H9 (cell line): ENCODE measurements around the gene RASA2. TPM values are rescaled to one million over a fixed set of nuclear protein-coding genes. Genes with fewer than 3 reads are reported as not detected.

Source experiments
- DNase-seq: peaks from one replicate; pipeline ENCODE4 v3.0.0-alpha.2; 2017
- H2AFZ ChIP-seq: one replicate; pipeline ENCODE4 v1.6.1; 2013; ENCODE audit warnings: mild to moderate bottlenecking, low read length, control low read depth, moderate library complexity
- H2AK5ac ChIP-seq: 2 replicates; pipeline ENCODE4 v1.6.1; 2013; ENCODE audit warnings: low read length, control low read depth, mixed read lengths; ENCODE audit not compliant: insufficient read length
- H2BK120ac ChIP-seq: one replicate; pipeline ENCODE4 v1.6.1; 2013; ENCODE audit warnings: low read depth, mild to moderate bottlenecking, low read length, control low read depth, inconsistent platforms; ENCODE audit not compliant: poor library complexity, severe bottlenecking
- H2BK12ac ChIP-seq: 2 replicates; pipeline ENCODE4 v1.6.1; 2013; ENCODE audit warnings: low read length, control low read depth, mixed read lengths, low read depth; ENCODE audit not compliant: insufficient read length
- H2BK15ac ChIP-seq: 2 replicates; pipeline ENCODE4 v1.6.1; 2013; ENCODE audit warnings: low read depth, low read length, control low read depth
- H2BK20ac ChIP-seq: one replicate; pipeline ENCODE4 v1.6.1; 2013; ENCODE audit warnings: low read depth, mild to moderate bottlenecking, low read length, control low read depth, inconsistent platforms; ENCODE audit not compliant: poor library complexity, severe bottlenecking
- H2BK5ac ChIP-seq: 2 replicates; pipeline ENCODE4 v1.6.1; 2013; ENCODE audit warnings: low read length, control low read depth, mixed read lengths; ENCODE audit not compliant: insufficient read length
- H3K14ac ChIP-seq: 2 replicates; pipeline ENCODE4 v1.6.1; 2013; ENCODE audit warnings: low read length, control low read depth; ENCODE audit not compliant: insufficient read depth
- H3K18ac ChIP-seq: 2 replicates; pipeline ENCODE4 v1.6.1; 2013; ENCODE audit warnings: low read depth, mild to moderate bottlenecking, mixed read lengths, low read length, control low read depth; ENCODE audit not compliant: insufficient read length
- H3K23ac ChIP-seq: 2 replicates; pipeline ENCODE4 v1.6.1; 2013; ENCODE audit warnings: low read length, control low read depth, mixed read lengths, low read depth; ENCODE audit not compliant: insufficient read length
- H3K23me2 ChIP-seq: 2 replicates; pipeline ENCODE4 v1.6.1; 2013; ENCODE audit warnings: low read depth, mild to moderate bottlenecking, mixed read lengths, low read length, control low read depth; ENCODE audit not compliant: insufficient read length, poor library complexity, severe bottlenecking
- H3K27ac ChIP-seq: 2 replicates; pipeline ENCODE4 v1.5.1; 2013; ENCODE audit warnings: low read length, control low read depth, mixed read lengths, low read depth; ENCODE audit not compliant: insufficient read length
- H3K27me3 ChIP-seq: 2 replicates; pipeline ENCODE4 v1.6.1; 2013; ENCODE audit warnings: low read length, control low read depth, inconsistent platforms; ENCODE audit not compliant: insufficient read depth
- H3K4ac ChIP-seq: 2 replicates; pipeline ENCODE4 v1.6.1; 2013; ENCODE audit warnings: low read depth, mild to moderate bottlenecking, control low read depth, inconsistent platforms, low read length, moderate library complexity
- H3K4me1 ChIP-seq: 2 replicates; pipeline ENCODE4 v1.6.1; 2013; ENCODE audit warnings: low read length, control low read depth, inconsistent platforms; ENCODE audit not compliant: insufficient read depth
- H3K4me2 ChIP-seq: 2 replicates; pipeline ENCODE4 v1.6.1; 2013; ENCODE audit warnings: low read length, control low read depth, mixed read lengths; ENCODE audit not compliant: insufficient read length, insufficient read depth
- H3K56ac ChIP-seq: 2 replicates; pipeline ENCODE4 v1.6.1; 2013; ENCODE audit warnings: low read depth, mild to moderate bottlenecking, mixed read lengths, low read length, control low read depth; ENCODE audit not compliant: insufficient read length
- H3K79me1 ChIP-seq: 2 replicates; pipeline ENCODE4 v1.6.1; 2013; ENCODE audit warnings: low read depth, mild to moderate bottlenecking, moderate library complexity, low read length, control low read depth, inconsistent platforms; ENCODE audit not compliant: insufficient read depth, poor library complexity, severe bottlenecking
- H3K79me2 ChIP-seq: 2 replicates; pipeline ENCODE4 v1.6.1; 2013; ENCODE audit warnings: low read length, control low read depth, inconsistent platforms; ENCODE audit not compliant: insufficient read depth
- H3K9ac ChIP-seq: 2 replicates; pipeline ENCODE4 v1.6.1; 2013; ENCODE audit warnings: low read length, control low read depth, mixed read lengths; ENCODE audit not compliant: insufficient read length; ENCODE audit errors: extremely low read depth
- H3K9me3 ChIP-seq: one replicate; pipeline ENCODE4 v1.6.1; 2013; ENCODE audit warnings: low read depth, low read length, inconsistent platforms; ENCODE audit not compliant: control insufficient read depth
- H3T11ph ChIP-seq: one replicate; pipeline ENCODE4 v1.6.1; 2013; ENCODE audit warnings: mild to moderate bottlenecking, low read length, control low read depth, inconsistent platforms
- H4K20me1 ChIP-seq: one replicate; pipeline ENCODE4 v1.6.1; 2013; ENCODE audit not compliant: control insufficient read depth, insufficient read length, insufficient read depth
- H4K5ac ChIP-seq: 2 replicates; pipeline ENCODE4 v1.6.1; 2013; ENCODE audit warnings: low read depth, mild to moderate bottlenecking, mixed read lengths, low read length, control low read depth; ENCODE audit not compliant: insufficient read length
- H4K8ac ChIP-seq: replicated peaks from 2 replicates; pipeline ENCODE4 v1.6.1; 2013; ENCODE audit warnings: low read length, control low read depth, mixed read lengths, low read depth; ENCODE audit not compliant: insufficient read length
- H4K91ac ChIP-seq: 2 replicates; pipeline ENCODE4 v1.6.1; 2013; ENCODE audit warnings: low read depth, mild to moderate bottlenecking, moderate library complexity, mixed read lengths, low read length, control low read depth; ENCODE audit not compliant: insufficient read length
- H3K27ac Mint-ChIP-seq, 3 experiments: 2 replicates in 2 of 3; 3 replicates in 1 of 3; pipeline ENCODE4 v1.8.0; 2020 to 2021; ENCODE audit warnings: mixed read lengths in 3 of 3, mild to moderate bottlenecking in 1 of 3, moderate library complexity in 1 of 3
- H3K27me3 Mint-ChIP-seq: 2 replicates; pipeline ENCODE4 v1.8.0; 2021; ENCODE audit warnings: low read depth, mild to moderate bottlenecking, moderate library complexity, mixed read lengths
- H3K36me3 Mint-ChIP-seq, 3 experiments: 2 replicates in 2 of 3; 3 replicates in 1 of 3; pipeline ENCODE4 v1.8.0; 2020 to 2021; ENCODE audit warnings: low read depth in 3 of 3, mixed read lengths in 3 of 3; ENCODE audit not compliant: insufficient read depth in 1 of 3
- H3K4me1 Mint-ChIP-seq, 2 experiments: 2 replicates each; pipeline ENCODE4 v1.8.0; 2020; ENCODE audit warnings: mixed read lengths in 2 of 2
- H3K4me3 Mint-ChIP-seq, 2 experiments: 2 replicates in 1 of 2; 3 replicates in 1 of 2; pipeline ENCODE4 v1.8.0; 2020 to 2021; ENCODE audit warnings: mild to moderate bottlenecking in 2 of 2, mixed read lengths in 2 of 2, moderate library complexity in 1 of 2
- H3K9me3 Mint-ChIP-seq, 2 experiments: 2 replicates in 1 of 2; 3 replicates in 1 of 2; pipeline ENCODE4 v1.8.0; 2020; ENCODE audit warnings: mild to moderate bottlenecking in 2 of 2, mixed read lengths in 2 of 2, moderate library complexity in 1 of 2
- WGBS: extraction: QIAGEN DNeasy Blood & Tissue Kit; methylation state at CpG from one replicate; pipeline ENCODE4 v1.1.7; 2013; ENCODE audit warnings: missing lambda C conversion rate, low lambda C conversion rate, mixed read lengths; ENCODE audit not compliant: insufficient read length; ENCODE audit errors: extremely low coverage; 5-methylcytosine and 5-hydroxymethylcytosine counted together
- total RNA-seq: library from RNA; stranded (reverse); gene quantifications from 2 replicates; pipeline ENCODE4 v1.2.1, GENCODE V29; 2021
- TF ChIP-seq, protein P1 (sequence below): fragments of 200-600 bp; sonication (generic); conservative IDR thresholded peaks from 3 replicates; pipeline ENCODE4 v1.8.0; 2021; ENCODE audit warnings: antibody characterized with exemption, mild to moderate bottlenecking

RASA2 gene
- total RNA-seq, 1 experiment from 2014 or later = 24.4 TPM

DNA sequence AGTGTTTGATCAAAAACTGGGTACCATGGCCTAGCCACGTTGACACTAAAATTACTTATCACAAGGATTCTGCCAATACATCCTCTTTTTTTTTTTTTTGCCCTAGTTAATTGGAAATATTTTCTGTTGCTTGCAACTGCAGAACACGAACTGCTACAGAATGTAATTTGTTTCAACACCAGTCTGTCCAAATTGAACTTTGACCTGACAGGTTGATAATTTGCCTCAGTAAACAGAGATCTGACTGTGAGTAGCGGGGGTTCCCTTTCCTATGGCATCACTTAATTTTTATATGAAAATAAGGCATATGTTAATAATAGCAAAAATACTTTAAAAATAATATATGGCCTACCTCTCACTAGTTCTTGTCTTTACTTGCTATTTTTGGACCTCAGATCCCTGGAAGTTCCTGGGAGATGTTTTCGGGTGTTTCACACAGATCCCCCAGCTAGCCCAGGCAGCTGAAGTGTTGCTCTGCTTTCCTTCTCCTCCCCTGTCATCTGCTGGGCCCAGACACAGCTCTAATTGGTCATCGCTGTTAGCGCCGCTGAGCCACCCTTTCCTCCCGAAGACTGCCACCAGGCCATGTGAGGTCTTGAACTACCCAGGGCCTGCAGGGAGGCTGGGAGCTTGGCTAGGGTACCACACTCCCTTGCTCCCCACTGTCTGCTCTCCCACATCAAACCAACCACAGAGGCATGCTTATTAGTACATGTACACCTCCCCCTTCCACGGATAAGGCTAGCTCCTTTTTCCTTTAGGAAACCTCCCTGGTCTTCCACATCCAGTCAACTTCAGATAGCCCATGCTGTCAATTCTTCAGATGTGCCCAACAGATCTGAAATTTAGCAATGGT lies 161.5 kb downstream of the RASA2 start:
- Histone ChIP-seq H3K27ac (no peak overlapping the region), H4K5ac (no peak overlapping the region), H3K4me1 (no peaks in the 10 kb centered on the region; the same call in 1 of the 2 replicates), H3K4ac (no peak overlapping the region), H3K79me1 (no peaks in the 10 kb centered on the region), H3K27me3 (no peaks in the 10 kb centered on the region), H2BK5ac (no peak overlapping the region), H3K79me2 (no peaks in the 10 kb centered on the region), H3K9ac (no peak overlapping the region), H3K23me2 (no peaks in the 10 kb centered on the region), H4K91ac (no peak overlapping the region), H2AK5ac (no peak overlapping the region), H3K18ac (no peak overlapping the region), H3K56ac (no peak overlapping the region), H2BK120ac (no peak overlapping the region), H4K8ac (no peak overlapping the region), H2AFZ (no peak overlapping the region), H3K9me3 (no peaks in the 10 kb centered on the region), H3K14ac (no peak overlapping the region), H2BK15ac (no peak overlapping the region), H3K4me2 (no peak overlapping the region), H3K23ac (no peak overlapping the region), H4K20me1 (no peaks in the 10 kb centered on the region), H2BK20ac (no peak overlapping the region), H3T11ph (no peak overlapping the region), H2BK12ac (no peak overlapping the region)
- H3K36me3 Mint-ChIP-seq = 0 out of 7 replicates have a peak, but pooled peaks cover 0 to 4% (median 0%) of the 10 kb centered on the region in 3 experiments
- no peaks in the 10 kb centered on the region; the same call in 1 of the 2 replicates for H3K27me3 Mint-ChIP-seq
- no CpG with 5 or more reads among the region's 9 CpGs for WGBS
- H3K9me3 Mint-ChIP-seq = no peaks in the 10 kb centered on the region
- TF ChIP-seq, protein P1, sequence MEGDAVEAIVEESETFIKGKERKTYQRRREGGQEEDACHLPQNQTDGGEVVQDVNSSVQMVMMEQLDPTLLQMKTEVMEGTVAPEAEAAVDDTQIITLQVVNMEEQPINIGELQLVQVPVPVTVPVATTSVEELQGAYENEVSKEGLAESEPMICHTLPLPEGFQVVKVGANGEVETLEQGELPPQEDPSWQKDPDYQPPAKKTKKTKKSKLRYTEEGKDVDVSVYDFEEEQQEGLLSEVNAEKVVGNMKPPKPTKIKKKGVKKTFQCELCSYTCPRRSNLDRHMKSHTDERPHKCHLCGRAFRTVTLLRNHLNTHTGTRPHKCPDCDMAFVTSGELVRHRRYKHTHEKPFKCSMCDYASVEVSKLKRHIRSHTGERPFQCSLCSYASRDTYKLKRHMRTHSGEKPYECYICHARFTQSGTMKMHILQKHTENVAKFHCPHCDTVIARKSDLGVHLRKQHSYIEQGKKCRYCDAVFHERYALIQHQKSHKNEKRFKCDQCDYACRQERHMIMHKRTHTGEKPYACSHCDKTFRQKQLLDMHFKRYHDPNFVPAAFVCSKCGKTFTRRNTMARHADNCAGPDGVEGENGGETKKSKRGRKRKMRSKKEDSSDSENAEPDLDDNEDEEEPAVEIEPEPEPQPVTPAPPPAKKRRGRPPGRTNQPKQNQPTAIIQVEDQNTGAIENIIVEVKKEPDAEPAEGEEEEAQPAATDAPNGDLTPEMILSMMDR = no peak
- H3K4me3 Mint-ChIP-seq = no peak overlapping the region
- DNase-seq = no peak
- H3K27ac Mint-ChIP-seq = no peak overlapping the region
- H3K4me1 Mint-ChIP-seq = peaks cover 22 to 26% of the 10 kb centered on the region in 2 experiments
